SKM-1 treated with dmso at 0.1 percent for 144 hours (cell line): Measurements from ENCODE around the gene RPS21.
"Not testable (repeated sequence)": the region's sequence is repeated elsewhere in the genome, so short reads cannot be mapped to it uniquely, and the experiment has no call there.

Source experiments
- DNase-seq: peaks from one replicate; lab custom pipeline; 2025; ENCODE audit not compliant: unreplicated experiment; lab: John Stamatoyannopoulos, UW

RPS21 gene

DNA sequence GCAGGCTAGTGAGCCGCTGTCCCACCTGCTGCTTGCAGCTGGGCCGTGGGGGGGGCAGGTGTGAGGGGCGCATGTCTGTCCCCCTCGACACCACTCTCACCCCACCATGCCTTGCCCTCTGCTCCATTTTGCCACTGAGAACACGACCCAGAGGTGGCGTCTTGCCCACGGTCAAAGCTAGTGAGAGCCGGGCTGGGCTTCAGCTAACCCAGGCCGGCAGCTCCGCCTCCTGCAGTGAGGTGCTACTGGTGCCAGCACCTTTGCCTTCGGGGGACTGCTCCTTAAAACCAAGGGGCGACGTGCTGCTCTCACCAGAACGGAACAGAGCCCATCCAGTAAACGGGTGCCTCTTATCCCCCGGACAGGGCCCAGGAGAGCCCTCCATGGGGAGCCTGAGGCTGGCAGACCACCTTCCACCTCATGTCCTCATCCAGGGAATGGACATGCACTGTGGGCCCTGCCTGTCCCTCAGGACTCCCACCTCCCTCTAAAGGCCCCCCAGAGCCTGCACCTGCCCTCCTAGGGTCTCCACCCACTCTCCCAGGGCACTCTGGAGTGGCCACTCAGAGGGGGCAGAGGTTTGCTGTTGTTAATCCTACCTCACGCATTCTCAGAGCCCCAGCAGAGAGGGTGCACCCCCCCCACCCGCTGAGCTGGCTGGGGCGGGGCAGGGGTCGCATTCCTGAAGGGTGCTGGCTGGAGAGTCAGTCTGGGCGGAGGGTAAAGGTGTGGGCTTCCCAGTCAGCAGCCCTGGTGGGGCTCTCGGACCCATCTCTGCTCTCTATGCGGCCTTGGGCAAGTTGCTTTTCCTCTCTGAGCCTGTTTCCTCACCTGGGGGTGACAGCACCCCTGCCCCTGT, 37.6 kb downstream of the RPS21 start:
- DNase-seq = no peak

DNA sequence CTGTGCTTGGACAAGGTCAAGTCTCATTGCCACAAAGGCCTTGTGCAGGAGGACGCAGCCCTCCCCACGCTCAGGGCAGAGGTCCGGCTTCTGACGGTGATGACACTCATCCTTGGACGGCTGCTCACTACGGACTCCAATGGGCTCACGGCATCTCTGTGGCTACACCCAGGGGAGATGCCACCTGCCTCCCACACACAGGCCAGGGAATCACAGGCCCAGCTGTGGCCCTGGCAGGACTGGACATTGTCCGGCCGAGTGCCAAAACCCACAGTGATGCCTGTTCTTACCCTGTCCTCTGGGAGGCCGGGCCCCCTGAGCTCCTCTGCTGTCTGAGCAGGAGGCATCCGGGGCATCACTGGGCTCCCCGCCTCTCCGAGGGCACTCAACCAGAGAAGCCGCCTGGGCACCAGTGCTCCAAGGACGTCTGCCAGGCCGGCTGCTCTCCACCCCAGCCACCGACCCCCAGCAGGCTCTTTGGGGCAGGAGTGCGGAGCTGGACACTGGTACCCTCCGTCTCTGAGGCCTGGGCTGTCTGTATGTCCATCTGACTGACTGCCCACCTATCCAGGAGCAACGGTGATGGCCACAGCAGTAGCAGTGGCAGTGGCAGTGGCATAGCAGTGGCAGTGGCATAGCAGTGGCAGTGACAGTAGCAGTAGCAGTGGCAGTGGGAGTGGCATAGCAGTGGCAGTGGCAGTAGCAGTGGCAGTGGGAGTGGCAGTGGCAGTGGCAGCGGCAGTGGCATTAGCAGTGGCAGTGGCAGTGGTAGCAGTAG, 38.6 kb downstream of the RPS21 start:
- DNase-seq = no peak

DNA sequence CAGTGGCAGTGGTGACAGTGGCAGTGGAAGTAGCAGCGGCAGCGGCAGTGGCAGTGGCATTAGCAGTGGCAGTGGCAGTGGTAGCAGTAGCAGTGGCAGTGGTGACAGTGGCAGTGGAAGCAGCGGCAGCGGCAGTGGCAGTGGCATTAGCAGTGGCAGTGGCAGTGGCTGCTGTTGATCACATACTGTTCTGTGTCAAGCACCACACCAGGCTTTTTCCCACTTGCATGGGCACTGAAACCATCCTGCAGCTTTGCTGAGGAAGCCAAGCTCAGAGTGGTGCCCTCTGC, 39.1 kb downstream of the RPS21 start:
- not testable (repeated sequence) for DNase-seq

DNA sequence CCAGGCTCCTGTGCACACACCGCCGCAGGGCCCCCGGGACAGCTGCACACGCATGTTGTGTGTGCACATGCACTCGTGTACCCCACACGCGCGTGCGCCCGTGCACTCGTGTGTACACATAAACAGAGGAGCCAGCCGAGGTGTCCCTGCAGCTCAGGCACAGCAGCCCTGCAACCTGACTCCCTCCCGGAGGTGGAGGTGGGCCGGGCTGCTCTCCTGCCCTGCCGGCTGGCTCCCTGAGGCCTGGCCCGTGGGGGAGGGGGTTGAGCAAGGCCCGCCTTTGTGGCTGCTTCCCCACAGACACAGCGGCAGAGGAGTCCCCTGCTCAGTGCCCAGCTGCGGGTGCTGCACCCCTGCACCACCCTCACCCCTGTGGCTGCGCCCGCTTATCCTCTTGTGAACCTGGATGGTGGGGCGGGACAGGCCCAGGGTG, 39.8 kb downstream of the RPS21 start:
- no peak for DNase-seq

DNA sequence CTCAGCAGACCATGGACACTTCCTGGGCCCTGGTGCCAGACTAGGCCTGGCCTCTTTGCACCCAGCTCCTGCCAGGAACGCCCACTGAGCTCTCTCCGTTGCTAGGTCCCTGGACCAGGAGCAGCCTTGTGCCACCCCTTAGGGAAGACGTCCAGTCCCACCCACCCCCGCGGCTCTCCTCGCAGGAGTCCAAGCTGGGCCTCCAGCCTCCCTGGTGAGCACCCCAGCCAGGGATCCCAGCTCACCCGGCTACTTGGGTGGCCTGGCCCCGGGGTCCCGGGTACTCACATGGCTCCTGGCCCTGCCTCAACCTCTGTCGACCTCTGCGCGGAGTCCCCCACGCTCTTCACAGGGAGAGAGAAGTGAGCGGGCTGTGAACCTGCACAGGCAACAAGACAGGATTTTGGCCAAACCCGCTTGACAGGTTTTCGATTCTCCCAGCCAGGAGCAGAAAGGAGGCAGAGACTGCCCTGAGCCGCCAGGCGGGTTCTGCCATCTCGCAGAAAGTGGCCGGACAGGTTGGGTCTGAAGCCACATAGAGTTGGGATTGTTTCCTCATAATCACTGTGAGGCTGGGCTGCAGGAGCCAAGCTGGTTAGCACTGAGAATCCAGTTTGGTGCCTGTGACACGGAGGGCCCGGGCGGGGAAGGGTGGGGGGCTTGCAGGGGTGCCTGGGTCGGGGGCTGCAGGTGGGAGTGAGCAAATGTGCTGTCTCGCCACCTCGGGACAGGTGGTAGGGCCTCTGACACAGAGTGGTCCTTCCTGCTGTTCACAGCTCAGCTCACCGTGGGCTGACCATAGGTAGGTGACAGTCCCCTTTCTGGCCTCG, 40.5 kb downstream of the RPS21 start, which contains the start of gene RBBP8NL:
Gene RBBP8NL (minus strand): TSS at position 368 of the 830 bp plus-strand sequence. CDS start 7,892 bp downstream, outside the sequence.
- DNase-seq = no peak

DNA sequence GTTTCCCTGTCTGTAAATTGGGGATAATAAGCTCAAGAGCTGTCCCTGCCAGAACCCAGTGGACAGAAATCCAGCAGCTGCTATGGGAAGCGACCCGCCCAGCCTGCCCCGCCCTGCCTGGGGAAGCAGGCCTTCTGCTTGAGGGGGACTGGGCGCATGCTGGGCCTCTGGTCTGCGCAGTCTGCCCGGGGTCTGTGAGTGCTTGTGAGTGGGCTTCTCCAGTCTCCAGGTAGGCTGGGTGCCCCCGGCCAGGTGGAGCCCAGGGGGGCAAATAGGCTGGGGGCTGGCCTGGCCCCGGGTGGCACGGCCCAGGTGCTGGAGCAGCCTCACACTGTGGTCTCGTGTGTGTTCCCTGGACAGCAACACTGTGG, 41.1 kb downstream of the RPS21 start:
- no peak for DNase-seq

DNA sequence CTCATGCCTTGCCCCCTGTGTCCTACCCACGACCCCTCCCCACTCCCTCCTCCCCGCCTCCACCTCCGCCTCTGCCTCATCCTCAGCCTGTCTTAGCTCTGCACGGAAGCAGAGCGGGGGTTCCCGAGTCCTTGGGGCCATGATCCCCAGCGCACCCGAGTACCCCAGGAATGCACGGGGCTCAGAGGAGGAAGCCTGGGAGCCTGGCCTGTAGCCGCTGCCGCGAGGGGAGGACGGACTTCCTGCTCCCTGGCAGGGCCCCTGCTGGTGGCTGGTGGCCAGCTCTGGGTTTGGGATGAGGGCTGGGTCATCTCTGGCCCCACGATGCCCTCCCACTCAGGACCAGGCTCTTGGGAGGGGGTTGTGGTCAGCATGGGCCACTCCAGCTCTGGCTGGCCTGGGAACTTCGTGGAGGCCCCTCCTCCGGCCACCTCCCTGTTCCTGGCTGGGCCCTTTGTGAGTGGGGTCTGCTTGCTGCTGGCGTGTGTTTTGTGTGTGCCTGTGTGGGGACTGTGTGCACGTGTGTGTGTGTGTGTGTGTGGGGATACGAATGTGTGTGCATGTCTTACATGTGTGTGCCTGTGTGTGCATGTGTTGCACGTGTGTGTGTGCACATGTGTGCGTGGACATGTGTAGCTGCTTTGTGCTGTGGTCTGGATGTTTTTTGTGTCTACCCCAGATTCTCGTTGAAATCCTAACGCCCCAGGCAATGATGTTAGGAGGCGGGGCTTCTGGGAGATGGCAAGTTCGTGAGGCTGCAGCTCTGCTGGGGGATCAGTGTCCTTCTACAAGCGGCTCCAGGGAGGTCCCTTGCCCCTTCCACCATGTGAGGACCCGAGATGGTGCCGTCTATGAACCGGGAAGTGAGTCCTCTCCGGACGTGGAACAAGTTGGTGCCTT, 41.7 kb downstream of the RPS21 start:
- DNase-seq = no peak

DNA sequence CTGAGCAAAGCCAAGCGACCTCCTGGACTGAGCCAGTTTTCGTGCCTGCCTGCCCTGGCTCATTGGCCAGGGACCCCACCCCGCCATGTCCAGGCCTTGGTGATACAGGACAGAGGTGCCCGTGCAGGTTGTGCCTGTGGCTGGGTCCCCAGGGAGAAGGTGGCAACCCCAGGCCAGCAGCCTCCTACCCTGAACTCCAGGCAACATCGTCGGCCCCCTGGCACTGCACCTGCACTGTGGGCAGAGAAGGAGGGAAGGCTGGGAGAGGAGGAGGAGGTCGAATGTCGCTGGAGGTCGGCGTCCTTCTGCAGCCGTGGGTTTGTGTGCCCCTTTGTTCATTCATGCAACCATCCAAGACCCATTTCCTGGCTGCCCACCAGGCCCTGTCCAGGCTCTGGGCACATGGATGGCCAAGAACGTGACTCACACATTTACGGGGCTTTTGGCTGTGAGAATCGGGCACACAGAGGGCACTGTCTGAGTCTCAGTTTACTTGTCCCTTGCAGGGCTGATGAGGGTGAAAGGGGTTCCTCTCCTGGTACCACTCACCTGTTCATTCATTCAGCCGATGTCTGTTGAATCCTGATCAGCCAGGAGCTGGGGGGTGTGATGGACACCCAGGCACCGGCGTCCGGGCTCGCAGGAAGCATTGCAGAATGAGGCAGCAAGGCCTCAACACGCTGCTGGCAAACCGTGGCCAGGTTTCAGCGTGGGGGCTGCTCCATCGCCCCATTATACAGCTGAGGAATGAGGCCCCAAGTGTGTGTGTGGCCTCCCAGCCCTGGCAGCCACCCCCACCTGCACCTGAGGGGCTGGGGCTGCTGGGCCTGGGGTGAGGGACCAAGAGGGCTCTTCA, 42.8 kb downstream of the RPS21 start:
- no peak for DNase-seq

DNA sequence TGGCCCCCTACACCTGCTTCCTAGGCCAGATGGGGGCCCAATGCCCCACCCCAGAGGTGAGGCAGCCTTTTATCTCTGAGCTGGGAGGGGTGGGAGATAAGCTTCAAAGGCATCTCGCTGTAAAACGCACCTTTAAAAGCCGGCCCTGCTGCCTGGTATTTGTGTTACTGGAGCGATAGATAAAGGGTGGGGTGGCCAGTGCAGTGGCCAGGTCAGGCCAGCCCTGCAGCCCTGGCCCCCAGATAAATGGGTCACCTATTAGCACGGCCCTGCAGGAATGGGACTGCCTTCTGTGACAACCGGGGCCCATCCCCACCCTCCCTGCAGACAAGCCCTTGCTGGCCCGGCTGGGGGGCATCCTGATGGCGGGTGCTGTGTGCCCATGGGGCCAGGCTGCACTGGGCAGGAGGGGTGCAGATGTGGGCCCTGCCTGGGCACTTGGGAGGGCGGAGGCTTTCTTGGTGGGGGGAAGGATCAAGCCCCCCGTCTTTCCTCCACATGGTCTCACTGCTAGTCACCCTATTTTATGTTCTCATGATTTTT, 43.5 kb downstream of the RPS21 start:
- no peak for DNase-seq

DNA sequence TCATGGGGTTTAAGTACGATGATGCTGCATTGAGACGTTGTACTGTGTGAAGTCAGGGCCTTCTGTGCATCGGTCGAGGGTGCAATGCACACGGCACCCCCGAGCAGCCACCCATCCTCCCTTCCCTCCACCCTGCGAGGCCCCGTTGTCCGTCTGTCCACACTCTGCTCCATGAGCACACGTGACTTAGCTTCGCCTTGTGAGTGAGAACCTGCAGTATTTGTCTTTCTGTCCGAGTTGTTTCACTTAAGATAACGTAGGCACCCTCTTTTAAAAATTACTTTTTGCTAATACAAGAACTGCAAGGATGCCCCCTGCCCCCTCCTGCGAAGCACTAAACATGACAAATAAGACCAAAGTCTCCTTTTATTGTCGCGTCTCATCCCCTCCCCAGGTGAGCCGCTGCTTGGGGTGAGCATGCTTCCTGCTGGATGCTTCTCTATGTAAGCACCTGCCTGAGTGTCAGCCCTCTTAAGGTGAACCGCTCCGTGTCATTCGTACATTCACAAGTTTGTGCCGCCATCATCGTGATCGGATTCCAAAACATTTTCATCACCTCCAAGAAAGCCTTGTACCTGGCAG, 44.1 kb downstream of the RPS21 start:
- DNase-seq = no peak

DNA sequence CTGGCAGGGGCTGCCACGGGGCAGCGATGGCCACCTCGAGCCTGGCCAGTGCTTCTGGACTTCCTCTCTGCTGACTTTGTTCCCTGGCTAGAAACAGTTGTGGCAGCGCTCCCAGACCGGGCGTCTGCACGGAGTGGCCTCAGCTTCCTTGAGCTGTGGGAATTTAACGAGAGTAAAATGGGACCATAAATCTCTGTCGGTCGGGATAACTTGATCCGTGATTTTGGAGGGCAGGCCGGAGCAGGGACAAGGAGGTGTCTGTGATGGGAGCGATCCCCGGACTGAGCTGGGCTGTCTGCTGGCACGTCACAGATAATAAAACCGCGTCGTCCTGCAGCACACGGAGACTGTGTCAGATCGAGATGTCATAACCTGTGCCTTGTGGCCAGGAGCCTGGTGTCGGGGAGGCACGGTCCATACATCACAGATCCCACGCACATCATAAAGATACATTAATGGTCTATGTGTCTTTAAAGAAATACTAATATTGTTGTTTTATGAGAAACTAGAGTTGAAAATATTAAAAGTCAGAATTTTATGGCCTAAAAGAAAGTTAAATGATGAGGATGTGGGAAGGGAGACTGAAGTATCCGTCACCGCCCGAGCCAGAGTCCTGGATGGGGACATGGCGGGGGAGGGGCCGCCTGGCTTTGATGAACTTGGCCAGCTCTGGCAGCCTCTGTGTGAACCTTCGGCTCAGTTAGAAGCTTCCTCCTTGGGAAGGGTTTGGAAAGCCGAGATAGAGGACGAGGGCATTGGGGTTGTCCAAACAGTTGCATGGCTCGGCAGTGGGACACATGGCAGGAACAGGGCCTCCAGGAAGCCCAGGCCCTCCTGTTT, 47.0 kb downstream of the RPS21 start:
- no peak for DNase-seq

DNA sequence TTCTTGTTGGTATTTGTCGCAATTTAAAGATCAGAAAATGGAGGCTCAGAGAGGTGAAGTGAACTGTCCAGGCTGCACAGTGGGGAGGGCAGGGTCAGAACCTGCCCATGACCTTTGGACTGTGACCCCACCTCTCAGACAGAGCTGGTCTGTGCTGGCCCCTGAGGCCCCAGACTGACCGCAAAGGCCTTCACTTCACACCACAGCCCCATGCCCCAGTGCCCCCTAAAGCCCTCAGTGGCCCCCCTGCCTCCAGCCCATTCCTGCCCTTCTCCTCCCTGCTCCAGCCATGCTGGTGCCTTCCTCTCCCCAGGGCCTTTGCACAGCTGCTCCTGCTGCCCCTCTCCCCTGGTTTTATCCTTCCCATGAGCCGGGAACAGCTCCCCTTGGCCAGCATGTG, 49.8 kb downstream of the RPS21 start:
- no peak for DNase-seq

DNA sequence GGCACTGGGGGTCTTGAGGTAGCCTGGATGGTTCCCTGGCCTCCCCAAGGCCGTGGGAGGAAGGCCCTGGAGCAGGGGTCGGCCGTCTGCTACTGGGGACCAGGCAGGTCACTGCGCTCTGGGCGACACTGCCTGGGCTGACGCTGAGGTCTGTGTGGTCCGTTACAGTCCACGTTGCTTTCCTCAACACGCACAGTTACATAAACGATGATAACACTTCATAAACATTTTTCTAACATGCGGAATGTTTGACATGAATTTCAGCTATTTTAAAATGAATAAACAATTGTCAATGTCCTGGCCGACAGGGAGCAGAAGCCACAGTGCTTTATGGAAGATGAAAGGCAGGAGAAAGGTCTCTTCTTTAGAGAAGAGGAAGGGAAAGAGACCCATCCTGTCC, 50.6 kb downstream of the RPS21 start:
- DNase-seq = no peak

DNA sequence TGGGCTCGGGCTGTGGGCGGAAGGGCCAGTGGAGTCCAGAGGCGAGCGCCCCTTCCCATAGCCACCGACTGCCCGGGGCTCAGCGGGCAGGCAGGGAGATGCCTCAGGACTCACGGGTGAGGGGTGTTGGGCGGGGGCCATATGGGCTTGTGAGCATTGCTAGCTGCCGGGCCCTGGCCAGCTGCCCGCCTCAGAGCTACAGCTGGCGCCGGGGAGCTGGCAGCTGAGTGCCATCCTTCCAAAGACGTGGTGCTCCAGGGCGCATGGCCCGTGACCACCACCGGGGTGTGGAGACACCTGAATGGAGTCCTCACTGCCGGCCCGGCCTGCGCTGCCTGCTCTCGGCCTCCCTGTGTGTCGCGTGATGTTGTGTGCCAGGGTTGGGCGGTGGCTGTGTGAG, 51.0 kb downstream of the RPS21 start:
- DNase-seq = no peak
